D721Med (cell line): ENCODE data around the gene PAX7.

Experiments used
- DNase-seq: peaks from one replicate; pipeline ENCODE4 v3.0.0; 2011; ENCODE audit warnings: low spot score; ENCODE audit not compliant: insufficient read length
- FAIRE-seq: peaks from 2 replicates; lab custom pipeline; 2011; peaks lifted over from hg19 to GRCh38; lab: Jason Lieb, UNC
- TF ChIP-seq, protein P1 (sequence below): IDR thresholded peaks from 2 replicates; pipeline ENCODE4 v1.5.1; 2012; ENCODE audit warnings: mild to moderate bottlenecking, control low read depth; ENCODE audit not compliant: insufficient read depth; ENCODE audit errors: missing control alignments

Gene PAX7

DNA sequence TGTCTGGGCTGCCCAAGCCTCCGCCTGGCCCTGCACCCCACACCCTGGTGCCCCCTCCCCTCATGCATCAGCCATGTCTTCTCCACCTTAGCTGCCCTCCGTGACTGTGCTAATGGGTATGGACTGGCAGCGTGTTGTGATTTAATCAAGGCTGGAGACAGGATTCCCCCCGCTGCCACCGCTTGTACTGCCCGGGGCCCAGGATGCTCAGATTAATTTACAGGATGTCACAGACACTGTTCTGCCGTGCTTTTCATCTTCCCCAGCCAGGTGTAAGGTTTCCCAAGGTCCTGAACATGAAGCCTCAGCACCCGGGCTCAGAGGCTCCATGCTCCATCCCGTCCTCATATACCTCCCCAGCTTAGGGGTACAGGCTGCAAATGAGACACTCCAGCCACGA is 162.5 kb downstream of the PAX7 start:
- TF ChIP-seq, protein P1, sequence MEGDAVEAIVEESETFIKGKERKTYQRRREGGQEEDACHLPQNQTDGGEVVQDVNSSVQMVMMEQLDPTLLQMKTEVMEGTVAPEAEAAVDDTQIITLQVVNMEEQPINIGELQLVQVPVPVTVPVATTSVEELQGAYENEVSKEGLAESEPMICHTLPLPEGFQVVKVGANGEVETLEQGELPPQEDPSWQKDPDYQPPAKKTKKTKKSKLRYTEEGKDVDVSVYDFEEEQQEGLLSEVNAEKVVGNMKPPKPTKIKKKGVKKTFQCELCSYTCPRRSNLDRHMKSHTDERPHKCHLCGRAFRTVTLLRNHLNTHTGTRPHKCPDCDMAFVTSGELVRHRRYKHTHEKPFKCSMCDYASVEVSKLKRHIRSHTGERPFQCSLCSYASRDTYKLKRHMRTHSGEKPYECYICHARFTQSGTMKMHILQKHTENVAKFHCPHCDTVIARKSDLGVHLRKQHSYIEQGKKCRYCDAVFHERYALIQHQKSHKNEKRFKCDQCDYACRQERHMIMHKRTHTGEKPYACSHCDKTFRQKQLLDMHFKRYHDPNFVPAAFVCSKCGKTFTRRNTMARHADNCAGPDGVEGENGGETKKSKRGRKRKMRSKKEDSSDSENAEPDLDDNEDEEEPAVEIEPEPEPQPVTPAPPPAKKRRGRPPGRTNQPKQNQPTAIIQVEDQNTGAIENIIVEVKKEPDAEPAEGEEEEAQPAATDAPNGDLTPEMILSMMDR, result no peak
- FAIRE-seq, result no peak
- no peak for DNase-seq

DNA sequence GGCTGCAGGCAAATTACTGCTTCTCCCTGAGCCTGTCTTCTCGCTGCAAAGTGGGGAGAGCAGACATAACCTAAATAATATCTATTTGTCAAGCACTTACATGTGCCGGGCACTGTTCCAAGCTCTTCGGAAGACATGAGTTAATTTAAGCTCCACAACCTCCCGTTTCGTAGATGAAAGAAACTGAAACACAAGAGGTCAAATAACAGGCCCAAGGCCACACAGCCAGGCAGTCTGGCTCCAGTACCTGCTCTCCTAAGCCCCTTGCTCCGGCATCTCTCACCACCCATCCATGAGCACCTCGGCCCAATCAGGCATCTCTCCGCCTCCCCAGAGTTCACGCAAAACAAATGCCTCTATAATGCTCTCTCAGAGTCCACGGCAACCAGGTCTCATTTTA is 163.4 kb downstream of the PAX7 start:
- DNase-seq, result no peak
- TF ChIP-seq, protein P1, result no peak
- FAIRE-seq, result no peak

DNA sequence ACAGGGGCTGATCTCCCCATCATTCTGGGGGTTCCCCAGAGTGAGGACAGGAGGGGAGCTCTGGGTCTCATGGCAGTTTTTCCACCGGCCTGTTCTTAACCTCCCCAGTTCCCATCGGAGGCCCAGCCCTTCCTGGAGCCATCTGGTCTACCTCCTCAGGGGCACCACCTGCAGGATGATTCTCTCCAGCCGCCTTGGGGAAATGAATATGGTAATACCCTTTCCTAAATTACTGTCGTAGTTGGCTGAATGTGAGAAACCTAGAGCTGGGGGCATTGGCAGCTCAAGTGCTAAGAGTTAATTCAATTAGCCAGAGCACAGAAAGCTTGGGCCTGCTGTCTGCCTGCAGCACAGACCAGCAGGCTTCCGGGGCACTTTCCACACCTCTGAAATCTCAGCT is 163.9 kb downstream of the PAX7 start:
- no peak for DNase-seq
- no peak for FAIRE-seq
- TF ChIP-seq, protein P1, result peak; percentile 25

DNA sequence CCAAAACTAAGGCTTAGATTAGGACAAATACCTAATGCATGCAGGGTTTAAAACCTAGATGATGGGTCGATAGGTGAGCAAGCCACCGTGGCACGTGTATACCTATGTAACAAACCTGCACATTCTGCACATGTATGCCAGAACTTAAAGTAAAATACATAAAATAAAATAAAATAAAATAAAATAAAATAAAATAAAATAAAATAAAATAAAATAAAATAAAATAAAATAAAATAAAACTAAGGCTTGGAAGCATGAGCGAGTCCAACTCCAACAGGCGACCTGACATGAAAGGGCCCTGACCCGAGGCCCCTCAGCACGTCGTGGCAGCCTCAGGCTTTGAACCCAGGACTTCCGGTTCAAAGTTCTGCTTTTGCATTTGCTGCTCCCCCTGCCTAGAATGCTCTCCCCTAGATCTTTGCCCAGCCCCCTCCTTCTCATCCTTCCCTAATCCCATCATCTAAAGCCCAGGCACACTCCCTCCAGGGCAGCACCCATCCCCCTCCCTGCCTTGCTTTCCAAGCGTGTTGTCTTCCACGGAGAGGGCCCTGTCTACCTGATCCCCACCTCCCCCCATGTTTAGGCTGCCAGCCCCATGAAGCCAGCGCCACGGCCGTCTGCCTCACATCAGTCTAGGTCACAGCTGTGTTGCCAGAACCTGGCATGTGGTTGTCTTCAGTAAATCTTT is 164.5 kb downstream of the PAX7 start:
- DNase-seq, result no peak
- FAIRE-seq, result no peak
- TF ChIP-seq, protein P1, result no peak

DNA sequence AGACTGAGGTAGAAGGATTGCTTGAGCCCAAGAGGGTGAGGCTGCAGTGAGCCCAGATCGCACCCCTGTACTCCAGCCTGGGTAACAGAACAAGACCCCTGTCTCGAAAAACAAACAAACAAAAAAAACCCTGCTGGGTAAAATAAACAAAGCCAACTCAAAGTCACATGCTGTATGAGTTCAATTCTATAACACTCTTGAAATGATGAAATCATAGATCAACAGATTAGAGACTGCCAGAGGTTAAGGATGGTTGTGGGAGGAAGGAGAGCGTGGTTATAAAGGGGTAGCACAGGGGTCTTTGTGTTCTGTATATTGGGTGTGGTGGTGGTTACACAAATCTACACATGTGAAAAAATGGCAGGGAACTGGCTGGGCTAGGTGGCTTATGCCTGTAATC is 166.3 kb downstream of the PAX7 start:
- FAIRE-seq (no peak), DNase-seq (no peak)
- TF ChIP-seq, protein P1, result no peak
